Panc1 (cell line): ENCODE data around the gene PTGIR. TPM values are rescaled to one million over a fixed set of nuclear protein-coding genes. Genes with fewer than 3 reads are reported as not detected.

Experiments
- ATAC-seq: fragments of 200-7000 bp; cut with Tn5 transposase; 2 replicates; pipeline ENCODE4 v1.9.1; 2020; ENCODE audit warnings: mild to moderate bottlenecking, moderate library complexity
- BruUV-seq: library from RNA; stranded (reverse); fragments of 400-500 nt; replicated peaks from 2 replicates; lab custom pipeline; 2021; lab: Mats Ljungman, UMichigan
- CTCF ChIA-PET: fragments of 300-600 bp; sonication (Branson Sonifier 250); formaldehyde crosslinking; loops from one replicate; lab custom pipeline; 2022; ENCODE audit warnings: antibody characterized with exemption; lab: Charles Lee
- POLR2A ChIA-PET: fragments of 300-600 bp; sonication (Branson Sonifier 250); formaldehyde crosslinking; loops from one replicate; lab custom pipeline; 2022; ENCODE audit warnings: antibody characterized with exemption; lab: Charles Lee
- DNase-seq: peaks from one replicate; pipeline ENCODE4 v3.0.0-alpha.2; 2010; ENCODE audit warnings: low read depth, low spot score
- H3K27ac ChIP-seq: 2 replicates; pipeline ENCODE4 v1.5.1; 2011; ENCODE audit warnings: mild to moderate bottlenecking, low read length, inconsistent platforms
- H3K27me3 ChIP-seq: fragments of 200-500 bp; sonication (Bioruptor generic); 2 replicates; pipeline ENCODE4 v1.6.0; 2014; ENCODE audit warnings: low read length, inconsistent platforms; ENCODE audit not compliant: control insufficient read depth, insufficient read depth
- H3K36me3 ChIP-seq: fragments of 200-500 bp; sonication (Bioruptor generic); 2 replicates; pipeline ENCODE4 v1.5.1; 2014; ENCODE audit warnings: inconsistent platforms, mild to moderate bottlenecking, low read length, moderate library complexity; ENCODE audit not compliant: control insufficient read depth, insufficient read depth
- H3K4me1 ChIP-seq: 2 replicates; pipeline ENCODE4 v1.5.1; 2011; ENCODE audit warnings: inconsistent platforms, mild to moderate bottlenecking, low read length, moderate library complexity; ENCODE audit not compliant: control insufficient read depth, insufficient read depth
- H3K4me3 ChIP-seq, 2 experiments: 2 replicates each; pipeline ENCODE4 v1.5.1; 2011 to 2012; ENCODE audit warnings: low read depth in 2 of 2, low read length in 2 of 2, mild to moderate bottlenecking in 2 of 2, inconsistent platforms in 1 of 2, moderate library complexity in 1 of 2
- H3K9me3 ChIP-seq: fragments of 200-500 bp; sonication (Bioruptor generic); 2 replicates; pipeline ENCODE4 v1.5.1; 2014; ENCODE audit warnings: low read depth, mild to moderate bottlenecking, inconsistent platforms, low read length, moderate library complexity; ENCODE audit not compliant: control insufficient read depth, insufficient read depth
- CTCF ChIP-seq: fragments of 450-650 bp; IDR thresholded peaks from 2 replicates; pipeline ENCODE4 v1.5.1; 2017; ENCODE audit warnings: mild to moderate bottlenecking
- POLR2AphosphoS5 ChIP-seq: IDR thresholded peaks from 2 replicates; pipeline ENCODE4 v1.6.1; 2012; ENCODE audit warnings: mild to moderate bottlenecking, low read depth, low read length, moderate library complexity
- REST ChIP-seq, 2 experiments: IDR thresholded peaks; 2 replicates each; pipeline ENCODE4 v1.6.1; 2011 to 2012; ENCODE audit warnings: low read depth in 2 of 2, control low read depth in 1 of 2, low read length in 1 of 2, mild to moderate bottlenecking in 1 of 2, moderate library complexity in 1 of 2; ENCODE audit not compliant: insufficient read depth in 1 of 2
- SIN3A ChIP-seq: IDR thresholded peaks from 2 replicates; pipeline ENCODE4 v1.6.1; 2012; ENCODE audit warnings: low read depth, mild to moderate bottlenecking, low read length, moderate library complexity, borderline replicate concordance; ENCODE audit not compliant: insufficient read depth
- TCF7L2 ChIP-seq: IDR thresholded peaks from 2 replicates; pipeline ENCODE4 v1.6.1; 2011; ENCODE audit warnings: mild to moderate bottlenecking, low read depth, low read length, inconsistent platforms
- in situ Hi-C: cut with HindIII; loops from 2 replicates; pipeline ENCODE4 v1.10.0; 2016; ENCODE audit warnings: low sequenced_read_pairs, low pct_unique_long_range_greater_than_20kb
- intact Hi-C: fragments of 100-400 bp; cut with micrococcal nuclease; formaldehyde crosslinking; loops from one replicate; pipeline ENCODE4 v1.10.0; 2022; ENCODE audit not compliant: unreplicated experiment
- total RNA-seq: library from RNA; stranded (reverse); gene quantifications from one replicate; pipeline ENCODE4 v1.2.1, GENCODE V29; 2021; ENCODE audit not compliant: unreplicated experiment

The PTGIR gene
- total RNA-seq, 1 experiment from 2014 or later = 0.08 TPM

- TF ChIP-seq CTCF (no peak), SIN3A (no peak), TCF7L2 (no peak), REST (IDR thresholded peaks at IDR 0.05; ENCODE audit: insufficient read depth in 1 of 2, low read depth in 2 of 2, low read length in 1 of 2) (no peak), POLR2AphosphoS5 (no peak)
- no peaks in the 10 kb centered on the region for H3K9me3 ChIP-seq
- H3K4me1 ChIP-seq = no peaks in the 10 kb centered on the region
- ATAC-seq (no peak), DNase-seq (no peak)
- ChIA-PET POLR2A (no interaction called here), CTCF (interaction anchor here (0.6 kb wide), 1 partner anchor 546 kb away, joined by 3 read pairs; no protein-coding TSS in a partner anchor)
- no peaks in the 10 kb centered on the region for H3K27me3 ChIP-seq
- H3K27ac ChIP-seq = no peak overlapping the region
- no peak overlapping the region for H3K4me3 ChIP-seq
- intact Hi-C loops = no loop called here
- BruUV-seq = no TSS peak
- in situ Hi-C loops = no loop called here
- H3K36me3 ChIP-seq = no peaks in the 10 kb centered on the region
These were observed 50.4 kb downstream of the PTGIR start for GRCh38 chr19:46574533-46574932.

GRCh38 chr19:46573679-46574498 is 51.0 kb downstream of the PTGIR start:
- H3K36me3 ChIP-seq = no peaks in the 10 kb centered on the region
- no peak overlapping the region for H3K27ac ChIP-seq
- H3K9me3 ChIP-seq = no peaks in the 10 kb centered on the region
- intact Hi-C loops = no loop called here
- CTCF ChIA-PET = no interaction called here
- H3K4me3 ChIP-seq = no peak overlapping the region
- no peaks in the 10 kb centered on the region for H3K4me1 ChIP-seq
- in situ Hi-C loops = no loop called here
- no peak for DNase-seq
- TF ChIP-seq TCF7L2 = no peak
- TF ChIP-seq POLR2AphosphoS5 = no peak
- no peak for TF ChIP-seq CTCF
- TF ChIP-seq REST (IDR thresholded peaks at IDR 0.05; ENCODE audit: insufficient read depth in 1 of 2, low read depth in 2 of 2, low read length in 1 of 2) = no peak
- TF ChIP-seq SIN3A = no peak
- POLR2A ChIA-PET = no interaction called here
- BruUV-seq = no TSS peak
- H3K27me3 ChIP-seq = no peaks in the 10 kb centered on the region
- no peak for ATAC-seq
